Activated CD4-positive, CD25-positive, alpha-beta regulatory T cell treated with anti-CD3 and anti-CD28 coated beads, Interleukin-2, amount 50 U/mL, for 72 hours (primary cell): ENCODE results near the gene CORO2A.

Experiments used
- DNase-seq: peaks from one replicate; pipeline ENCODE4 v3.0.0; 2021

Gene CORO2A

DNA sequence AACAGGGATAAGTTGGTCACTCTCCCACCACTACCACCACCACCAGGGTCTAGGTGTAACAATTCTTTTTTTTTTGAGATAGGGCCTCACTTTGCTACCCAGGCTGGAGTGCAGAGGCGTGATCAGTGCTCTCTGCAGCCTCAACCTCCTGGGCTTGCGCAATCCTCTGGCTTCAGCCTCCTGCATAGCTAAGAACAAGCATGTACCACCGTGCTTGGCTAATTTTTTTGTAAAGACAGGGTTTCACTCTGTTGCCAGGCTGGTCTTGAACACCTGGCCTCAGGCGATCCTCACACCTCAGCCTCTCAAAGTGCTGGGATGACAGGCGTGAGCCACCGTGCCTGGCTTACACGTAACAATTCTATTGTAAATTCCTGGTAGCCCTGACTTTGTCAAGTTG, 27.5 kb downstream of the CORO2A start:
- no peak for DNase-seq

DNA sequence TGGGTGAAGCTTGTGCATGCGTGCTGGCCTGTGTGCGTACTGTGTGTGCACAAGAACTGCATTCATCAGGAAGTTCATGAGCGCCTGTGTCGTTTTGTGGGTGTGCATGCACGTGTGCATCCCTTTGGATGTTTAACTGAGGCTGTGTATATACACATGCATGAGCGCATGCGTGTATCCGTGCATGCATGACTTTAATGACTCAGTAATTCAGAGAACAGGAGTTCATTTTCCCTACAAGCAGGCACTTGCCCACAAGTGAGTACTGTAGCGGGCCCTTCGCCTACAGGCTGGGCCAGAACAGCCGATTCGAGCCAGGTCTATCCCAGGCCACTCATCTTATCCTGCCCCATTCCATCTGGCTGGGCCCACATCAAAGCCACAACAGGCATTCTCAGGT, 29.8 kb downstream of the CORO2A start:
- no peak for DNase-seq

DNA sequence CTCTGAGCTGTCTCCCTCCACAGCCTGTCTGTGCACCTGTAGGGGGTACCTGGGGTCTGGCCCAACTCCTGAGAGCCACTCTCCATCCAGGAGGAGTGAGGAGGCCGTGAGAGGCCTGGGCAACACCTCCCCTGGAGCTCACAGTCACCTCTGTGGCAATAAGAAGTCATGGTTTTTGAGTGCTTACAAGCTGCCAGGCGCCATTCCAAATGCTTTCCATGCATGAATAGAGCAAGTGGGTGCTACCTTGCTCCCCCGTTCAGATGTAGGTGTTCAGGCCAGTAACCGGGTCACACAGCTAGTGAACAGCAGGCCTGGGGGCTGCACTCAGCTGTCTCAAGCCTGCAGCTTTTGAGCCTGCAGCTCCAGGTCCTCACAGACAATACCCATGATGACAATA, 30.6 kb downstream of the CORO2A start:
- no peak for DNase-seq

DNA sequence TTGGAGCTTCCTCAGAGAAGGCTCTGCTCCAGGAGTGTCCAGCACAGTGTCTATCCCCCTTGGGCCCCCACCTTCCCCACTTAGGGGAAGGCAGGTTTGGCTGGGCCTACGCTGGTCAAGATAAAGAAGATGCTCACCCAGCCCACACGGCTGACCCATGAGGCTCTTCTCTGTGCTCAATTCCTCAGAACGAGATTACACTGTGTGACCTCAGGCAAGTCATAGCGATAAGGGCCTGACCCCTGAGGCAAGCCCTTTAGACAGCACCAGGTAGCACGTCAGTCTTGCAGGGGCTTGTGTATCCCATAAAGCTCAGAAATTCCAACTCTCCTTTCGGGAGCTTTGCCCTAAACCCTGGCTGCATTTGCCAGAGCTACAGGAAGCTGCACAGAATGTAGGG, 32.6 kb downstream of the CORO2A start:
- DNase-seq = no peak

DNA sequence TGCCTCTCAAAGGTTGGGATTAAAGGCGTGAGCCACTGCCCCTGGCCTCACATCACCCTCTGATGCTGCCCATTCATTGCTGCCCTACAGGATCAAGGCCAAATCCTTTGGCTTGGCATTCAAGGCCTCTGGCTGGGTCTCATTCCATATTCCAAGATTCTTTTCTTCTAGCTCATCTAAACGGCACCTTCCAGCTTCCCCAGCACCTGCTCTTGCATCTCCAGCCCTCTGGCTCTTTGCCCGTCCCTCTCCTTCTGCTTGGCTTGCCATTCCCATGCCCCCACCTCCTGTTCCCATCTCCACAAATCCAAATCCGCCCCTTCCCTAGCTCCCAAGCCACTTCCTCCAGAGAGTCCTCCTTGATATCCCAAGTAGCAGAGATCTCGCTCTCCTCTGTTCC, 33.1 kb downstream of the CORO2A start:
- no peak for DNase-seq

DNA sequence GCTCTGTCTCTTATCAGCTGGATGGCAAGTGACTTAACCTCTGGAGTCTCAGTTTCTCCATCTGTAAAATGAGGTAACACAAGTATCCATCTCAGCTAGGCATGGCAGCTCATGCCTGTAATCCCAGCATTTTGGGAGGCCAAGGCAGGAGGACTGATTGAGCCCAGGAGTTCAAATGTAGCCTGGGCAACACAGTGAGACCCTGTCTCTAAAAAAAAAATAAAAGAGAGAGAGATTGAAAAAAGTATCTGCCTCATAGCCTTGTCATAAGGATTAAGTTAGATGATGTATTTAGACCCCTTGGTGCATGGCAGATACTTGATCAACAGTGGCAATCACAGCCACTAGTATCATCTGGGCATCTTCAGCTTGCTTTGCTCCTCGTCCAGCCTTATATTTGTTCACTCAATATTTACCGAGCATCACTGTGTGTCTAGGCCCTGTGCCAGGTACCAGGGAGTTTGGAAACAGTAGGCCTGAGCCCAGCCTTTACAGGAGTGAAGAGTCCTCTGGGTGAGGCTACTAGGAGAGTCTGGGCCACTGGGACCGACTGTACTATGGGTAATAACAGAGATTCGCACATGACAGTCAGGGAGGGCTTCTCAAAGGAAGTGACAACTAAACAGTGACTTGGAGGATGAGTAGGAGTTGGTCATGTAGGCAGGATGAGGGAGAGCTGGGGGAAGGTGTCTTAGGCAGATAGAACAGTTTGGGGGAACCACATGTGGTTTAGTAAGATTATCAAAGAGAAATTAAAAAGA, 34.2 kb downstream of the CORO2A start:
- DNase-seq = no peak

DNA sequence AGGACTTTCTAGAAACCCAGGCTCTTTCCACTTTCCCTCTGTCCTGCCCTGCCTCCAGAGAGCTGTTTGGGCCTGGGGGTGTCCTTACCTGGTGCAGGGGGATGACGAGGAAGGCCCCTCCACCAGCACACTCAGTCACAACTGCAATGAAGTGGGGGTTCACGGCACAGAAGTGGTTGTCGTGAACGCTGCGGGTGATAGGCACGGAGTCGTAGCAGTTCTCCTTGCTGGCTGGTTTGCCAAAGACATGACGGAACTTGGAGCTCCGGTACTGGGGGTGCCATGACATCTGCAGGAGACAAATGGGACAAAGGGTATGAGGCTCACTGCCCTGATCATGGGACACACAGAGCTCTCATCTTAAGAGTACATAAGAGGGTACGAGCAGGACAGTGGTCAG, 35.1 kb downstream of the CORO2A start:
- no peak for DNase-seq

DNA sequence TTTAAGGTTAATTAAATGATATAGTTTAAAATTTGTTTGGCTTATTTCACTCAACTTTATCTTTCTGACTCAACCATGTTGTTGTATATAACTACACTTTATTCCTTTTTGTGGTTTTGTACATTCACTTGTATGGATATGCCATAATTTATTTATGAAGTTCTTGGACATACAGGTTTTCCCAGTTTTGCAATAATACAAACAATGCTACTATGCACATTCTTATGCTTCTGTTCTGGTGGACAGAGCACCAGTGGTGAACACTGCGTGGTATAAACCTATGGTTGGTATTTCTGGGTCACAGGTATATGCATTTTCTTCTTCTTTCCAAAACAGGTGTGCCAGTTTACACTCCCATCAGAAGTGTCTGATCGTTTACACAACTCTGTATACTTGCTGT, 37.8 kb downstream of the CORO2A start:
- no peak for DNase-seq

DNA sequence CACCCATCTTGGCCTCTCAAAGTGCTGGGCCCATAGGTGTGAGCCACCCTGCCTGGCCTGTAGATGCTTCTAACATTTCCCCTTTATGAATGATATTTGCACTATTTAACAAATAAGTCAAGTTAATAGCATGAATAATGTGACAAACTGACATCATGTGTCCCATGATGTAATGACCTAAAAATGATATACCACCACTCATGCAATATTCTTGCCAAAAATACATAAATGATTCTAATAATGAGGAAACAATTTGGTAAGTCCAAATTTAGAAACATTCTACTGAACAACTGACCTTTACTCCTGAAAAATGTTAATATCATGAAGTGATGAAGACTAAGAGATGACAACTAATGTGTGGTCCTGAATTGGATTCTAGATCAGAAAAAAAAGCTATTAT, 39.9 kb downstream of the CORO2A start:
- DNase-seq = no peak

DNA sequence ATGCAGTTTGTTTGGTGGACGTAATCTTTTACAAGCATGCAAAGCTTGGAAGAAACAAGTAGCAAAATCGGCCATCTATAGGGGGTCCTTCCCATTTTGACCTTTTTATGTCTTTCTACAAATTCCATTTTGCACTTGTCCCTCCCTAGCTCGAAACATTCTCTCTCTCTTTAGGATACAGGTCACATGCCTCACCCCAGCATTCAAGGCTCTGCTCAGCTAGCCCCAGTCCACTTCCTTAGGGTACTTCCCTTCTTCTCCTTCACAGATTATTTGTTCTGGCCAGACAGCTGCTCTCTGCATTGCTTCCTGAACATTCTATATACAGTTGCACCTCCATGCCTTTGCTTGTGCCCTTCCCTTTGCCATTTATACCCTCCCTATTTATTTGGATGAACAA, 41.7 kb downstream of the CORO2A start:
- DNase-seq = no peak

DNA sequence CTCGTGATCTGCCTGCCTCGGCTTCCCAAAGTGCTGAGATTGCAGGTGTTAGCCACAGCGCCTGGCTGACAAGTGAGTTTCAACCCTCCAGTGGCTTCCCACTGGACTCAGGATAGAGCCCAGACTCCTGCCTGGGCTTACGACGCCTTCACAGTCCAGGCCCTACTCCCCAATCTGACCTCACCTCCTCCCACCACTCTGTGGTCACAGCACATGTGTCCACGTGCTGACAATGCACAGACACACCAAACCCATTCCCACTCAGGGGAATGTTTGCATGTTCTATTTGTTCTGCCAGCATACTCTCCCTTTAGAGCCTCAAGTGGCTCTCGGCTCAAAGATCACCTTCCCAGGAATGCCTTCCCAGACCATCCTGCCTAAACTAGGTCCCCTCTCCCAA, 42.3 kb downstream of the CORO2A start:
- no peak for DNase-seq

DNA sequence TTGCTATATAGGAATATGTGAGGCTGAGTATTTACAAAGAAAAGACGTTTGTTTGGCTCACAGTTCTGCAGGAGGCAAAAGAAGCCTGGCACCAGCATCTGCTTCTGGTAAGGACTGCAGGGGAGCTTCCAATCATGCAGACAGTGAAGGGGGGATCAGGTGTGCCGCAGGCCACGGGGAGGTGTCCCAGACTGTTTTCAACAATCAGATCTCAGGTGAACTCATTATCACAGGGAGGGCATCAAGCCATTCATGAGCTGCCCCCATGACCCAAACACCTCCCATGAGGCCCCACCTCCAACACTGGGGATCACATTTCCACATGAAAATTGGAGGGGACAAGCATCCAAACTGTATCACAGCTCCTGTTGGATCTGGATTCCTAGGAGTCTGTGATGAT, 43.0 kb downstream of the CORO2A start:
- DNase-seq = no peak

DNA sequence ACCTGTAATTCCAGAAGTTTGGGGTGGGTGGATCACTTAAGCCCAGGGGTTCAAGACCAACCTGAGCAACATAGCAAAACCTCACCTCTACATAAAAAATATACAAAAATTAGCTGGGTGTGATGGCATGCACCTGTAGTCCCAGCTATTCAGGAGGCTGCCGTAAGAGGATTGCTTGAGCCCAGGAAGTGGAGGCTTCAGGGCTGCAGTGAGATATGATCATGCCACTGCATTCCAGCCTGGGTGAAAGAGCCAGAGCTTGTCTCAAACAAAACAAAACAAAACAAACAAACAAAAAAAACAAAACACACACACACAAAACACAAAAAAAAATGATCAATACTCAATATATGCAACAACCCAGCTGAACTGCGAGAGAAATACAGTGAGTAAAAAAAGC, 44.0 kb downstream of the CORO2A start:
- no peak for DNase-seq

DNA sequence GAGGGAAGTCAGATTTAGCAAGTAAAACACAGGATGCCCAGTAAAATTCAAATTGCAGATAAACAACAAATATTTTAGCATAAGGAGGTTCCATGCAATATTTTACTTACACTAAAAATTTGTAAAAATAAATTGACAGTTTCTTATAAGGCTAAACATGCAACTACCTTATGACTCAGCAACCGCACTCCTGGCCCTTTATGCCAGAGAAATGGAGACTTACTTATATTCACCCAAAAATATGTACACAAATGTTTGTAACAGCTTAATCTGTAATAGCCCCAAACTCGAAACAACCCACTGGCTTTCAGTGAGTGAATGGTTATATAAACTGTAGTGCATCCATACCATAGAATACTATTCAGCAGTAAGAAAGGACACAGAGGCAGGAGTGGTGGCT, 44.9 kb downstream of the CORO2A start:
- DNase-seq = no peak

DNA sequence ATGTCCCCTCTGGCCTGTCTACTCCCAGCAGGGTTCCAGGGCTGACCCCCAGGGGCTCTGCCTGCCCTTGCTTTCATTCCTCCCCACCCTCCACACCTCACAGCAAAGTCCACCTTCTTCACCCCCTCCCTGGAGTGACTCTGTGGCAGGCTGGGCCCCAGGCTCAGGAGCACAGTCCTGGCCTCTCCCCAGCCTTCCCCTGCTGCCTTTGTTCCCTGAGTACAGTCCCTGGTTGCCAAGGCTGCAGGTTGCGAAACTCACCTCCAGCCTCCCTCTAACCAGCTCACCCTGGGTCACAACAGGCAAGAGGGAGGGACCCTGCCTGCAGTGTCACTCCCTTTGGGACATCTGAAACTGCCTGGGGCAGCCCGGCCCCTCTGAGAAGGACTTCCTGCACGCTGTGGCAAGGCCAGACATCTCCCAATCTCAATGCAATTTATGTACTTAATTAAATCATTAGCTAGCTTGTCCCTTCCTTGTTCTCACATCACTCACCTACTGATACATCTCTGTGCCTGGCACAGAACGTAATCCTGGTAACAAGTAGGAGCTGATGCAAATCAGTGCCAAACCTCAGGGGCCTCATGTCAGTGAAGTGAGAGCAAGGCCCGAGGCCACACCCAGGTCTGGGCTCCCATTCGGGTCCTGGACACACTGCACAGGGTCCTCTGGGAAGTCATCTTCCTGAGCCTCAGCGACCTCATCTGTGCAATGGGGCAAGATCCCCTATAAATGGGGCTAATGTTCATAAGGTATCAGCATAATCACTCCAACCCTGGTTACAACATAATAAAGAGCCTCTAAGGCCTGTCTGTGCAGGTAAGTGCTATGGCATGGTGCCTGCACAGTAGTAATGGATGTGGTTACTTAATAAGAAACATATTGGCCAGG, 46.1 kb downstream of the CORO2A start:
- DNase-seq = peak; percentile 8

DNA sequence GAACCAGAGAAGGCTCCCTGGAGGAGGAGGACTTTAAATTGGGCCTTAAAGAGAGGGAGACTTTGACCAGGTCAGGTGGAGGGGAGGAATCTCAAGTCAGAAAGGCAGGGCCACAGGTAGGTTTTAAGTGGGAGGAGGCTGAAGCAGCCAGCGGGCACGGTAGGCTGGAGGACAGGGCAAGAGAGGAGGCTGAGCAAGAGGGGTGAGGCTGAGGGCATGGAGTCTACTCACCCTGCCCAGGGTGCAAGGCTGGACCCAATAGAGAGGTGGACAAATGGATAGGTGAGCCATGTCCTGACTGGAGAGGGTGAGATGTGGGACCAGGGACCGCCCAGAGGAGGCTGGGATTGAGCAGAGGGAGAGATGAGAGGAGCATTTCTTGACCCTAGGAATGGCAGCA, 47.8 kb downstream of the CORO2A start:
- DNase-seq = peak; percentile 8

DNA sequence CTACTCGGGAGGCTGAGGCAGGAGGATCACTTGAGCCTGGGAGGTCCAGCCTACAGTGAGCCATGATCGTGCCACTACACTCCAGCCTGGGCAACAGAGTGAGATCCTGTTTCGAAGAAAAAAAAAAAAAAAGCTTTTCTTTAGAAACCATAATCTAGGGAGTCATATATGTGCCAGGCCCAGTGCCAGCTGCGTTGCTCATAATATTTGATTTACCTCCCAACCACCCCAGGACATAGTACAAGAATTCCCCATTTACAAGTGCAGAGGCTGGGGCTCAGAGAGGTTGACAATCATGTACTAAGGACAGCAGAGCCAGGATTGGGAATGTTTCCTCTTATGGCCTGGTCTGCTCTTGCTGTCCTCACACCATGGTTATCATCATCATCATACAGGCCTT, 48.4 kb downstream of the CORO2A start:
- DNase-seq = no peak

DNA sequence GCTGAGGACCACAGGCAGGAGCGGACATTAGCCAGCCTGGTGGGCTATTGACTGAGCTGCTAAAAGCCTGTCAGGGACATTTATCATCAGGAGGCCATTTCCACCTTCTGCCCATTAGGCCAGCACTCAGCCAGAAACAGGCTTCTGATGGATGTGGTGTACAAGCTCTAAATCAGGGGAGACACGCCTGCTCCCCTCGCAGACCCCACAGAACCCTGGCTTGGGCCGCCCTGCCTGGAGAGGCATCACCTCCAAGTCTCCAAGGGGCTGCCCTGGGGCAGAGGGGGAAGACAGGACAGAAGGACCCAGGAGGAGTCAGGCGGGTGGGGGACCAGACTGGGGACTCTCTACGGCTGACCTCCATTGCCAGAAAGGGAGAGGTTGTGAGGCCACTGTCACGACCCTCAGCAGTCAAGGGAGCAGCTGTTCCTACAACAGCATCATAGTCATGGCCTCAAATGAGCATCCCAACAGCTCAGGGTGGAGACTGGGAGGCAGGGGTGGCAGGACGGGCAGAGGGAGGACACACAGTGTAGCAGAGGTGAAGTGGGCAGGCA, 49.4 kb downstream of the CORO2A start:
- peak; percentile 16 for DNase-seq

DNA sequence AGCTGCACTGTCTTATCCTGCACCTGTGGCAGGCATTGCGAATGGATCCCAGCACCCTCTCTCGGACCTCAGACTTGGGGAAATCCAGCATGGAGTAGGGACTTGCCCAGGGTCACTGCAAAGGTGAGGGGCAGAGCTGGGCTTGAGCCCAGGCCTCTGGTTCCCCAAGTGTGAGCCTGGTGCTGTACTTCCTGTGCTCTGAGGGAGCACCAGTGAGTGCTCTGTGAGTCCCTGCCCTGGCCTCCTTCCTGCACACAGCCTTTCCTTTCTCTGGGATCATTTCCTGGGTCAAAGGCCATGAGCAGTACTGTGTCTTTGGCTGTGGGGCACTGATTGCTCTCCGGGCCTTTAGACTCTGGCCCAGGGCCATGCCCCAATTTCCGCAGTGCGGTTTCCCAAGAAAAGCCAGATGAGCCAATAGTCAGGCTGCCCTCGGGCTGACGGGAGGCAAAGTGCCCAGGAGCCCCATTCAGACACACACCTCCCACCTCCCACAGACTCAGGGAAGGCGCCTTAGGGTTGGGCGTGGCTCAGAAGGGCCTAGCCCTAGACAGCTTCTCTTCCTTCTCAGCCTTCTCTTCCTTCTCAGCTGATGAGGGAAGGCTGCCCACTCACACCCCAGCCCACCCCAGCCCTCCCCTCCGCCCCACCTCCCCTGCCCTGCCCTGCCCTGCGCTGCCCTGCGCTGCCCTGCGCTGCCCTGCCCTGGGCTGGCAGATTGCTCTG, 50.1 kb downstream of the CORO2A start:
- peak; percentile 19 for DNase-seq

DNA sequence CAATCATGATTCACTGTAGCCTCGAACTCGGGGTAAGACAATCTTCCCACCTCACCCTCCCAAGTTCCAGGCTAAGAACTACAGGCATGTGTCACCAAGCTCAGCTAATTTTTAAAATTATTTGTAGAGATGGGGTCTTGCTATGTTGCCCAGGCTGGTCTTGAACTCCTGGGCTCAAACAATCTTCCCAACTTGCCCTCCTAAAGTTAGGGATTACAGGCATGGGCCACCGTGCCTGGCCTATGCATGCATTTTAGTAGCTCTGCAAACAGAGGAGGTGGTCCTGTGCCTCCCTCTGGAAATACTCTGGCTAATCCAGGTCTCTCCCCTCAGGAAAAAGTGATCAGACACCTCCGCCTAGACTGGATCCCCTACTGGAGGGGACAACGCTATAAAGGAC, 51.9 kb downstream of the CORO2A start:
- no peak for DNase-seq

DNA sequence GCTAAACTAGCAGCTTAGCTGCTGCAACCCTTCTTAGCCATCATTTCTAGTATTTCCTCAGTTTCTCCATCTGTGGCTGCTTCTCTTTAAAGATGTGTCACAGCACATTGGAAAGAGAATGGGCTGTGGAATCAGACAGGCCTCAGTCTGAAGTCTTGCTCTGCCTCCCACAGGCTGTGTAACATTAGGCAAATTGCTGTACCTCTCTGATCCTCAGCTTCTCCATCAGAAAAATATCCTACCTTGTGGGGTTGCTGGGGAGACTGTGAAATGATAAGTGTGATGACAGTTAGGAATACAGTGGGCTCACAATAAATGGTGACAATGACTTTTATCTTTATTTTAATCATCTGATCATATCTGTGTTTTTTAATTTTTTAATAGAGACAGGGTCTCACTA, 55.9 kb downstream of the CORO2A start:
- no peak for DNase-seq

DNA sequence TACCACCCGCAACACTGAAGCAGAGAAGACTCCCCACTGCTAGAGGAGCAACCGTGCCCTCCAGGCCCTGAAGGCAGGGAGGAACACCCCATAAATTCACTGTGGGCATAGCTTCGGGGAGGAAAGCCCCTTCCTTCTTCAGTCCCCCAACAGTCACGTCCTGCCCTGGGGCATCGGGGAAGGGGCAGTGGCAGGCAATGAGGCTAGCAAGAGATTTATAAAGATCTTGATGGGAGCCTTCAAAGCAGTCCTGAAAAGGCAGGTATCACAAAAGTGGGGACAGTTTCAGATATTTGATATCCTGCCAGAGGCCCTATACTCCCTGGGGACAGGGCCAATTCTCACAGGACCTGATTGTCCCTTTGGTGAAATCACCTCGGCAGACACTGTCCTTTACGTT, 56.5 kb downstream of the CORO2A start:
- DNase-seq = peak; percentile 4

DNA sequence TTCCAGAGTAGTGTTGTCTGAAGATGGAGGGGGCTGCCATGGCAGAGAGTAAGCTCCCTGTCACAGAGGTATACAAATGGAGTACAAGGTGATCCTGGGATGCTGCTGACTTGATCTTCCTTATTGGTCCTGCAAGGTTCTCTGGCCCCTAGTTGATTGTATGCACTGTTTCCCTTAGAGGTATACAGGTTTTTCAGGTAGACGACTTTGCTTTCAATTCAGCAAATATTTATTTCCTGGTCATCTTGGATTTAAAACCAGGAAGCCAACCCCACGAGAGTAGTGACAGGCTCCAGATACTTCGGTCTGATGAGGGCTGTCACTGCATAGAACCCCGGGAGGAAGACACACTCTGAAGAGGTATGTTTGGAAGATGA, 56.9 kb downstream of the CORO2A start:
- DNase-seq = no peak
